ENCODE results near the gene GTF2IRD1. TPM values are rescaled to one million over a fixed set of nuclear protein-coding genes. Genes with fewer than 3 reads are reported as not detected.
"Not testable (repeated sequence)": the region's sequence is repeated elsewhere in the genome, so short reads cannot be mapped to it uniquely, and the experiment has no call there.

GTF2IRD1 gene
- total RNA-seq, 1 donor from 2014 or later: 0.67 TPM

- no peak for DNase-seq
- ATAC-seq (ENCODE audit: low read depth): no peak
- Mint-ChIP-seq H3K27ac (no peak overlapping the region), H3K4me1 (no peaks in the 10 kb centered on the region), H3K4me3 (no peak overlapping the region), H3K9me3 (no peaks in the 10 kb centered on the region), H3K27me3 (peaks cover 5% of the 10 kb centered on the region), H3K36me3 (ENCODE audit: low read depth) (no peaks in the 10 kb centered on the region)
- intact Hi-C loops (cut with micrococcal nuclease): no loop called here
- TF ChIP-seq CTCF (IDR thresholded peaks at IDR 0.05): no peak
- ChIA-PET POLR2A (no interaction called here), CTCF (no interaction called here)
Observed at GRCh38 chr7:74412056-74412455, 41.6 kb upstream of the GTF2IRD1 start.

GRCh38 chr7:74412603-74413002 lies 41.1 kb upstream of the GTF2IRD1 start:
- ATAC-seq (ENCODE audit: low read depth): no peak
- CTCF ChIA-PET: interaction anchor here (1.2 kb wide), 1 partner anchor 154 kb away, joined by 3 read pairs; no protein-coding TSS in a partner anchor
- POLR2A ChIA-PET: interaction anchor here (0.6 kb wide), 1 partner anchor 595 kb away, joined by 4 read pairs; no protein-coding TSS in a partner anchor
- Mint-ChIP-seq H3K27ac (no peak overlapping the region), H3K4me1 (no peaks in the 10 kb centered on the region), H3K27me3 (peaks cover 5% of the 10 kb centered on the region), H3K4me3 (no peak overlapping the region), H3K9me3 (no peaks in the 10 kb centered on the region), H3K36me3 (ENCODE audit: low read depth) (no peaks in the 10 kb centered on the region)
- DNase-seq: no peak
- intact Hi-C loops (cut with micrococcal nuclease): no loop called here
- no peak for TF ChIP-seq CTCF (IDR thresholded peaks at IDR 0.05)

- intact Hi-C loops (cut with micrococcal nuclease); H3K27me3 Mint-ChIP-seq; H3K4me1 Mint-ChIP-seq; H3K9me3 Mint-ChIP-seq; DNase-seq; H3K36me3 Mint-ChIP-seq (ENCODE audit: low read depth); ATAC-seq (ENCODE audit: low read depth); H3K27ac Mint-ChIP-seq; CTCF ChIA-PET; H3K4me3 Mint-ChIP-seq: not testable (repeated sequence)
- POLR2A ChIA-PET: interaction anchor here (0.6 kb wide), 1 partner anchor 22 kb away, joined by 3 read pairs; no protein-coding TSS in a partner anchor
Observed at GRCh38 chr7:74414595-74415333, 38.9 kb upstream of the GTF2IRD1 start.

- H3K27ac Mint-ChIP-seq: no peak overlapping the region
- no peaks in the 10 kb centered on the region for H3K4me1 Mint-ChIP-seq
- CTCF ChIA-PET: interaction anchor here (0.8 to 1.0 kb wide), 4 partner anchors 127 to 211 kb away, joined by 3 to 4 read pairs (median 3); no protein-coding TSS in a partner anchor
- POLR2A ChIA-PET: interaction anchor here (0.5 kb wide), 1 partner anchor 138 kb away, joined by 3 read pairs; no protein-coding TSS in a partner anchor
- no peak overlapping the region for H3K4me3 Mint-ChIP-seq
- DNase-seq: peak; percentile 48
- H3K27me3 Mint-ChIP-seq: no peaks in the 10 kb centered on the region
- H3K36me3 Mint-ChIP-seq (ENCODE audit: low read depth): no peaks in the 10 kb centered on the region
- TF ChIP-seq CTCF (IDR thresholded peaks at IDR 0.05): peak; percentile 98
- intact Hi-C loops (cut with micrococcal nuclease): loop anchor here (1.0 kb wide), 2 partner anchors 149 to 629 kb away; no protein-coding TSS in a partner anchor
- no peaks in the 10 kb centered on the region for H3K9me3 Mint-ChIP-seq
- peak; percentile 84 for ATAC-seq (ENCODE audit: low read depth)
Observed at GRCh38 chr7:74417419-74417971, 36.2 kb upstream of the GTF2IRD1 start.

- ATAC-seq (ENCODE audit: low read depth): no peak
- Mint-ChIP-seq H3K9me3 (no peaks in the 10 kb centered on the region), H3K36me3 (ENCODE audit: low read depth) (no peaks in the 10 kb centered on the region), H3K4me1 (no peaks in the 10 kb centered on the region), H3K4me3 (no peak overlapping the region), H3K27ac (no peak overlapping the region), H3K27me3 (no peaks in the 10 kb centered on the region)
- intact Hi-C loops (cut with micrococcal nuclease): no loop called here
- ChIA-PET CTCF (interaction anchor here (0.8 to 1.0 kb wide), 4 partner anchors 127 to 212 kb away, joined by 3 to 4 read pairs (median 3); no protein-coding TSS in a partner anchor), POLR2A (interaction anchor here (0.5 kb wide), 1 partner anchor 139 kb away, joined by 3 read pairs; no protein-coding TSS in a partner anchor)
- no peak for DNase-seq
- TF ChIP-seq CTCF (IDR thresholded peaks at IDR 0.05): no peak
Observed at GRCh38 chr7:74418076-74418475, 35.6 kb upstream of the GTF2IRD1 start.
